ENCODE measurements around the gene PIK3R6.

The PIK3R6 gene

DNA sequence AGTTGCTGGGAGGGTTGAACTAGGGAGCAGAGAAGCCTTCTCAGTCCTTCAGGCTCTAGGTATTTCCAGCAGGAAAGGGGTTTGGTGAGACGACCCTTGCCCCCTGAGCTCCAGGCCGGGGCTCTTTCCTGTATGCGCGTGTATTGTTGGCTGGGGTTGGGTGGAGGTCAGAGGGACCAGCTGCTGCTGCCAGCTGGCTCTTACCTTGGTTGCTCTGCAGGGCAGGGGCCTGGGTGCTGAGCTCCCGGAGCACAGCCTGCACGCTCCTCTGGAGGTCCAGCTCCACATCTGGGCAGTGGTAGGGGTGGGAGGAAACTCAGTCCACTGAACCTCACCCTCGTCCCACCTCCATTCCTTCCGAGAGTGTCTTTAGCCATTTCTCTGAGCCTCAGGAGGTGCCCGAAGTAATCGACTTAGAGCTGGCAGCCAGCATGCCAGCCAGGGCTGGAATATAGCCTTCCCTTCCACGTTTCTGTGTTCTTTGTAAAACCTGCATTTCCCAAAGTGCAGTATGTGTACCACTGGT is 28.0 kb downstream of the PIK3R6 start:
- H3K9me3 Mint-ChIP-seq: no peaks in the 10 kb centered on the region
- H3K27me3 Mint-ChIP-seq: no peaks in the 10 kb centered on the region
- no peak for ATAC-seq (ENCODE audit: low read depth)
- H3K4me1 Mint-ChIP-seq: peaks cover 11% of the 10 kb centered on the region
- no peak overlapping the region for H3K27ac Mint-ChIP-seq
- H3K4me3 Mint-ChIP-seq: no peak overlapping the region
- DNase-seq (ENCODE audit: low spot score in 2 of 2): no peak
- peaks cover 21% of the 10 kb centered on the region for H3K36me3 Mint-ChIP-seq

- Mint-ChIP-seq H3K9me3 (no peaks in the 10 kb centered on the region), H3K27ac (no peak overlapping the region), H3K27me3 (no peaks in the 10 kb centered on the region), H3K4me1 (peaks cover 8% of the 10 kb centered on the region), H3K36me3 (peaks cover 23% of the 10 kb centered on the region), H3K4me3 (no peak overlapping the region)
- DNase-seq (ENCODE audit: low spot score in 2 of 2) (no peak), ATAC-seq (ENCODE audit: low read depth) (no peak)
Observed at GRCh38 chr17:8838551-8839095, 28.9 kb downstream of the PIK3R6 start.

DNA sequence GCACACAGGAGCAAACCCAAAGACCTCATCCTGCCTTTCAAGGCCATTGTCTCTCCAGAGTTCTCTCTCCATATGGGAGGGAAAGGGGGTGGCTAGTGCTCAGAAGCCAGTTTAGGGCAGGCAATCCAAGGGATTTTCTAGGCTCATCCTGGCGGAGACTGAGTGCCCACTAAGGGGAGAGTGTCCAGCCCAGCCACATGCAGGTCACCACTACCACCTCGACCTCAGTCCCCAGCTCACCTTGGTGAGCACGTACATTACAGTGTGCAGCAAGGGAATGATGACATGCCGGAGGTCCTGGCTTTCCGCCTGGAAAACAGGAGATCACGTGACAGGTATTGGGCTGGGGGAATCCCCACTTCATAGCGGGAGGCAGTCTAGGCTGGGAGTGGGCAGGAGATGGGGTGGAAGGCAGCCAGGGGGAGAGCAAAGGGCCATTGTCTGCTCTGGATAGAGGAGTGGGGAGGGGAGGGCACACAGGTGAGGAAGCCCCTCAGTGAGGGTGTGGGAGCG is 29.9 kb downstream of the PIK3R6 start:
- no peaks in the 10 kb centered on the region for H3K9me3 Mint-ChIP-seq
- H3K36me3 Mint-ChIP-seq: peaks cover 23% of the 10 kb centered on the region
- ATAC-seq (ENCODE audit: low read depth) (no peak), DNase-seq (ENCODE audit: low spot score in 2 of 2) (no peak)
- no peak overlapping the region for H3K4me3 Mint-ChIP-seq
- peak overlapping the region; percentile 33 for H3K27ac Mint-ChIP-seq
- peaks cover 4% of the 10 kb centered on the region for H3K4me1 Mint-ChIP-seq
- H3K27me3 Mint-ChIP-seq: no peaks in the 10 kb centered on the region

- peaks cover 23% of the 10 kb centered on the region for H3K36me3 Mint-ChIP-seq
- no peaks in the 10 kb centered on the region for H3K27me3 Mint-ChIP-seq
- peak in 1 of 2 donors; percentile 6 for DNase-seq (ENCODE audit: low spot score in 2 of 2)
- no peaks in the 10 kb centered on the region for H3K9me3 Mint-ChIP-seq
- ATAC-seq (ENCODE audit: low read depth): no peak
- peak overlapping the region; percentile 33 for H3K27ac Mint-ChIP-seq
- H3K4me3 Mint-ChIP-seq: no peak overlapping the region
- no peaks in the 10 kb centered on the region for H3K4me1 Mint-ChIP-seq
Observed at GRCh38 chr17:8836821-8837562, 30.5 kb downstream of the PIK3R6 start.

DNA sequence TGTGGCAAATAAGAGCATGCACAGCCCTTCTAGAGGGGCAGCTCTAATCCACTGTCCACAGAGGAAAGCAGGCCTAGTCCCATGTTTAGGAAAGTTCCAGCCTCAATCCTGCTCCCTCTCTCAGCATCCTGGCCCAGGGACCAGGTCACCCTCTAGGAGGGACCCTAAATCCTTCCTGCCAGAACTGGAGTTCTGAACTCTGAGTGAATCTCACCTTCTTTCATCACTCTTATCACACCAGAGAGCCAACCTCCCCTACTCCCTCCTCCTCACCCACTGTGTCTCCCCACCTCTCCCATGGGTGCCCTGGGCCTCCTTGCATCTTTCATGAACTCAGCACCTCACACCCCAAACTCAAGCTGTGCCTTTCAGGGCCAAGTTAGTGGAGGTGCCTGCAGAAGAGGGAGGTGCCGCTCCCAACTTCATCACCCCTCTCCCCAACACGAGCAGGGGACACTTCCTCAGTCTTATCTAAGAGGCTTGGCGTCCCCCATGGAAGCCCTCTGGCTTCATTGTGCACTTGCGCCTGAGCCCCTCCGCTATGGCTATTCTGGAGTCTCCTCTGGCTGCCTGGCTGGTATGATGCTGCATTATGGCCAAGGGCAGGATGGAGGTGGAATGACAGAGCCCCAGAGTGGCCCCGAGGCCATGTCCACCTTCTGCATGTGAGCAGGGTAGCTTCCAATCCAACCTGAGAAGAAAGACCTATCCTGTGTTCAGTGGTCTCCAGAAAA is 31.7 kb downstream of the PIK3R6 start:
- DNase-seq (ENCODE audit: low spot score in 2 of 2) (no peak), ATAC-seq (ENCODE audit: low read depth) (no peak)
- Mint-ChIP-seq H3K4me3 (no peak overlapping the region), H3K27me3 (no peaks in the 10 kb centered on the region), H3K4me1 (no peaks in the 10 kb centered on the region), H3K27ac (no peak overlapping the region), H3K36me3 (peaks cover 23% of the 10 kb centered on the region), H3K9me3 (no peaks in the 10 kb centered on the region)

DNA sequence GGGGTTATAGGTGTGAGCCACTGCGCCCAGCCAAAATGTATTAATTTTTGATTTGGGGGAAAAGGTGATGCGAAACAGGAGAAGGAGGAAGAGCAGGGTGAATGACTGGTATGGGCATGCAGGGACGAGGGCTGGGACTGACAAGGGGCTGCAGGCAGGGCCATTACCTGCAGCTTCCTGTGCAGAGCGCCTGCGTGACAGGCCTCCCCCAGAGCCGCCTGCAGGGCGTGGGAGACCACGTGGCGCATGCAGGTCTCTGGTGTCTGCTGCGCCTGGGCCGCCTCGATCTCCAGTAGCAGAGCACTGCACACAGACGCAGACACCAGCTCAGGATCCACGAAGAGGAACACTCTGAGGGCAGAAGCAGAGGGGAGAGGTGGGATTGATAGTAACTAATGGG is 32.4 kb downstream of the PIK3R6 start:
- no peak overlapping the region for H3K27ac Mint-ChIP-seq
- no peak overlapping the region for H3K4me3 Mint-ChIP-seq
- H3K4me1 Mint-ChIP-seq: no peaks in the 10 kb centered on the region
- H3K9me3 Mint-ChIP-seq: no peaks in the 10 kb centered on the region
- H3K36me3 Mint-ChIP-seq: peaks cover 23% of the 10 kb centered on the region
- DNase-seq (ENCODE audit: low spot score in 2 of 2) (no peak), ATAC-seq (ENCODE audit: low read depth) (no peak)
- H3K27me3 Mint-ChIP-seq: no peaks in the 10 kb centered on the region

DNA sequence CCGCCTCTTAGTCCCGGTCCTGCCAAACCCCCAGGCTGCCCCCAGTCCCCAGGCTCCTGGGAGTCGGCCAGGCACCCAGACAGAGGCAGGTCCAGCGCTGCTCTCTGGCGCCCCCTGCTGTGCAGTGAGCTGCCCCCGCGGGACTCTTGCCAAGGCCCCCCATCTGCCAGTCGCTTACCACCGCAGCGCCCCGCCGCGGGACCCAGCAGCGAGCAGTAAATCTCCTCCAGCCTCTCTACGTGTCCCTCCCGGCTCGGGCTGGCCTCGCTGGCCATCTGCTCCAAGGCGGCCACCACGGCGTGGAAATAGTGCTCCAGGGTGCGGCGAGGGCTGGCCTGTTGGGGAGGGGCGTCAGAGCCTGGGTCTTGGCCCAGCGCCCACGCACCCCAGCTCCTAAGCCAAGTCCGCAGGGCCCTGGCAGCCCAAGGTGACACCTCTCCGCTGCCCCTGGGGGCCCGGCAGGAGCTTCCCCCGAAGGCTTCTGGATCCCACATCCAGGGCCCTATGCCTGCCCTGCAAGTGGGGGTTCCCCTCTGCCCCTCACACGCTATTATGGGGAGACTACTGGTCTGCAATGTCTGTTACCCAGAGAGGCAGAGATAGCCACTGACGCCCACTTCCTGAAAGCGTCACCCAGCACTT is 34.6 kb downstream of the PIK3R6 start:
- H3K9me3 Mint-ChIP-seq: no peaks in the 10 kb centered on the region
- H3K36me3 Mint-ChIP-seq: peaks cover 21% of the 10 kb centered on the region

DNA sequence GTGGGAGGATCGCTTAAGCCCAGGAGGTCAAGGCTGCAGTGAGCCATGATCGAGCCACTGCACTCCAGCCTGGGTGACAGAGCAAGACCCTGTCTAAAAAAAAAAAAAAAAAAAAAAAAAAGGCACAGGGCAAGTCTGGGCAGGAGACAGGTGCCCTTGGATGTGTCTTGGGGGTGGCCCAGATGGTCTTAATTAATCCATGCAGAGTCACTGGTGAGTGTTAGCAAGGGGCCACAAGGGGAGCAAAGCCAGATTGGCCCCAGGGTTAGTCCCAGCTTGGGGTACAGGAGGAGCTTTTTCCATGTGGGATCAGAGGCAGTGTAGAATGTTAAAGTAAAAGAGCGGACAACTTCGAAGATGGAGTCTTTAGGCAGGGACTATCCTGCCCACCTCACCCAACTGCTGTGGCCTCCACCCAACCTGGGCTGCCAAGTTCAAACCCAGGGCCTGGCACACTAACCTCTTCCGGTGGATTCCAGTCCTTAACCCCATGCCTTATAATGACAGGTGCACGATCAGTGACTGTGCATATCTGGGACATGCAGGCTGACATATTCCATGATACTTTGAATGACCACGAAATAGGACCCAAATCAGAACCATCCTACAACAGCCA is 36.1 kb downstream of the PIK3R6 start:
- ATAC-seq (ENCODE audit: low read depth): no peak
- no peaks in the 10 kb centered on the region for H3K4me1 Mint-ChIP-seq
- peaks cover 14% of the 10 kb centered on the region for H3K36me3 Mint-ChIP-seq
- no peaks in the 10 kb centered on the region for H3K9me3 Mint-ChIP-seq
- H3K27ac Mint-ChIP-seq: no peak overlapping the region
- H3K27me3 Mint-ChIP-seq: no peaks in the 10 kb centered on the region
- DNase-seq (ENCODE audit: low spot score in 2 of 2): no peak
- H3K4me3 Mint-ChIP-seq: no peak overlapping the region

More for the DNA sequence above, 34.6 kb downstream of the PIK3R6 start:
- peak in 1 of 2 donors; percentile 16 for DNase-seq (ENCODE audit: low spot score in 2 of 2)
- Mint-ChIP-seq H3K27ac (no peak overlapping the region), H3K27me3 (no peaks in the 10 kb centered on the region), H3K4me3 (no peak overlapping the region), H3K4me1 (no peaks in the 10 kb centered on the region)
- ATAC-seq (ENCODE audit: low read depth): no peak

- Mint-ChIP-seq H3K4me1 (no peaks in the 10 kb centered on the region), H3K36me3 (peaks cover 8% of the 10 kb centered on the region), H3K4me3 (no peak overlapping the region), H3K27me3 (no peaks in the 10 kb centered on the region), H3K27ac (no peak overlapping the region), H3K9me3 (no peaks in the 10 kb centered on the region)
- ATAC-seq (ENCODE audit: low read depth): no peak
- DNase-seq (ENCODE audit: low spot score in 2 of 2): no peak
Observed at GRCh38 chr17:8830141-8830540, 37.3 kb downstream of the PIK3R6 start.

GRCh38 chr17:8829036-8829941 is 38.2 kb downstream of the PIK3R6 start:
- no peaks in the 10 kb centered on the region for H3K4me1 Mint-ChIP-seq
- H3K27me3 Mint-ChIP-seq: no peaks in the 10 kb centered on the region
- peaks cover 1% of the 10 kb centered on the region for H3K9me3 Mint-ChIP-seq
- ATAC-seq (ENCODE audit: low read depth) (no peak), DNase-seq (ENCODE audit: low spot score in 2 of 2) (no peak)
- H3K36me3 Mint-ChIP-seq: peaks cover 9% of the 10 kb centered on the region
- no peak overlapping the region for H3K27ac Mint-ChIP-seq
- no peak overlapping the region for H3K4me3 Mint-ChIP-seq

GRCh38 chr17:8828517-8828875 is 39.0 kb downstream of the PIK3R6 start:
- H3K4me3 Mint-ChIP-seq: no peak overlapping the region
- no peaks in the 10 kb centered on the region for H3K27me3 Mint-ChIP-seq
- H3K27ac Mint-ChIP-seq: no peak overlapping the region
- H3K4me1 Mint-ChIP-seq: no peaks in the 10 kb centered on the region
- ATAC-seq (ENCODE audit: low read depth): no peak
- H3K36me3 Mint-ChIP-seq: peaks cover 8% of the 10 kb centered on the region
- no peak for DNase-seq (ENCODE audit: low spot score in 2 of 2)
- H3K9me3 Mint-ChIP-seq: peaks cover 1% of the 10 kb centered on the region

DNA sequence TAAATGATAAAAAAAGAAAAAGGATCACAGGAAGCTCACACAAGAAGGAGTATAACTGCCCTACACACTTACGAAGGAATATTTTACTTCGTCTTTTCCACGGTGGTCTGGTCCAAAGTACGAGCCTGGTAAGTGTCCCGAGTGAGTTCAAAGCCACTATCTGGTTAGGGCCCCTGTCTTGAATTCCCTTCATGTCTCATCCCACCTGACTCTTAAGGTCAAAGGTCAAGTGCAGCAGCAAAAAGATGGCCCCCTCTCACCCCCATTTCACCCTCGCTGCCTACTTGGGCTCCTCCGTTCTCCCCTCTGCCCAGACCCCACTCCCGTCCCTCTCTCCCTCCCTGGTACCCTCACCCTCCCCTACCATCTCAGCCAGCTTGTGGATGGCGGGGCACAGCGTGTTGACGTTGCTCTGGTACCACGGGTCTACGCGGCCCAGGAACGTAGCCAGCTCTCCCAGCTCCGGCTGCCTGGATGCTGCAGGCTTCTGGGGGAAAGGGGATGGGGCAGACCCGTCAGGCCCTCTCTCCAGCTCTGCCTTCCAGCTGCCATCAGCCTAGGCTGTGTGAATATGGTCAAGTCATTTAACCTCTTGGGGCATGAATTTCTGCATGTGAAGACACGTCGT is 40.6 kb downstream of the PIK3R6 start:
- Mint-ChIP-seq H3K27me3 (no peaks in the 10 kb centered on the region), H3K9me3 (peaks cover 1% of the 10 kb centered on the region), H3K36me3 (peaks cover 15% of the 10 kb centered on the region), H3K4me1 (no peaks in the 10 kb centered on the region), H3K27ac (no peak overlapping the region), H3K4me3 (no peak overlapping the region)
- DNase-seq (ENCODE audit: low spot score in 2 of 2) (peak in 1 of 2 donors; percentile 6), ATAC-seq (ENCODE audit: low read depth) (no peak)
